K562 (cell line): Measurements from ENCODE around the gene KMT2E. TPM values are rescaled to one million over a fixed set of nuclear protein-coding genes. Genes with fewer than 3 reads are reported as not detected.

Experiments
- FOXJ3 ChIP-seq: sonication (generic); formaldehyde crosslinking; IDR thresholded peaks from 2 replicates; pipeline ENCODE4 v1.4.0; 2020; ENCODE audit warnings: mild to moderate bottlenecking, missing genetic modification reagents
- HCFC1 ChIP-seq: IDR thresholded peaks from 2 replicates; pipeline ENCODE4 v1.6.1; 2012; ENCODE audit warnings: low read depth, low read length, improper control_type of control experiment
- IRF2 ChIP-seq: sonication (generic); formaldehyde crosslinking; IDR thresholded peaks from 2 replicates; pipeline ENCODE4 v1.8.1; 2022; ENCODE audit warnings: mild to moderate bottlenecking, missing genetic modification reagents
- MLLT1 ChIP-seq, 2 experiments: fragments of 450-650 bp; IDR thresholded peaks; 2 replicates each; pipeline ENCODE4 v1.6.1; 2016
- NR4A1 ChIP-seq, 2 experiments: fragments of 250-450 bp in 1 of 2; fragments of 450-650 bp in 1 of 2; sonication (Bioruptor Pico) in 1 of 2; IDR thresholded peaks; 2 replicates each; pipeline versions ENCODE4 v1.4.0 to v1.6.1; 2016 to 2020; ENCODE audit warnings: mild to moderate bottlenecking in 2 of 2, missing compliant biosample characterization in 1 of 2, missing genetic modification characterization in 1 of 2, moderate library complexity in 1 of 2
- PRMT5 ChIP-seq: sonication (generic); formaldehyde crosslinking; IDR thresholded peaks from 2 replicates; pipeline ENCODE4 v1.5.0; 2020; ENCODE audit warnings: missing genetic modification reagents
- SAFB ChIP-seq: fragments of 200-400 bp; formaldehyde crosslinking; IDR thresholded peaks from 2 replicates; pipeline ENCODE4 v1.6.1; 2017; ENCODE audit warnings: low read depth, low read length, borderline replicate concordance
- TAF7 ChIP-seq: fragments of 450-650 bp; IDR thresholded peaks from 2 replicates; pipeline ENCODE4 v1.6.1; 2016; ENCODE audit warnings: missing genetic modification characterization, missing compliant biosample characterization
- TCF7L2 ChIP-seq: fragments of 150-350 bp; IDR thresholded peaks from 2 replicates; pipeline ENCODE4 v1.6.1; 2016; ENCODE audit warnings: low read depth, mild to moderate bottlenecking, low read length, moderate library complexity
- THAP12 ChIP-seq: fragments of 250-450 bp; sonication (Bioruptor Pico); IDR thresholded peaks from 2 replicates; pipeline ENCODE4 v1.9.0; 2021; ENCODE audit warnings: mild to moderate bottlenecking, inconsistent platforms
- TRIM25 ChIP-seq: fragments of 450-650 bp; IDR thresholded peaks from 2 replicates; pipeline ENCODE4 v1.7.0; 2016; ENCODE audit warnings: borderline replicate concordance
- polyA plus RNA-seq, 8 experiments: library from polyadenylated mRNA; depleted of rRNA in 4 of 8; stranded (reverse) in 5 of 8; unstranded in 3 of 8; fragments of >200 nt; fragmentation: Nextera tagmentation in 2 of 8; fragmentation: Illumina TruSeq in 1 of 8; extraction: Ambion mirVana in 2 of 8; extraction: Trizol in 1 of 8; gene quantifications; 2 replicates each; pipeline versions ENCODE4 v1.2.1 to v1.2.3, GENCODE V29; 2011 to 2014; ENCODE audit warnings: inconsistent platforms in 1 of 8, missing spikeins in 1 of 8
- total RNA-seq, 7 experiments: library from RNA; depleted of rRNA in 6 of 7; stranded (reverse); fragments of >200 nt in 6 of 7; fragmentation: Illumina TruSeq in 2 of 7; extraction: Trizol in 2 of 7; gene quantifications; 2 replicates each; pipeline versions ENCODE4 v1.2.1 to v1.2.3, GENCODE V29; 2011 to 2021; ENCODE audit warnings: low replicate concordance in 1 of 7
- TF ChIP-seq, protein P1 (sequence below): fragments of 250-450 bp; sonication (Bioruptor Pico); IDR thresholded peaks from 2 replicates; pipeline ENCODE4 v1.4.0; 2020; ENCODE audit warnings: mild to moderate bottlenecking, moderate library complexity
- TF ChIP-seq, protein P2 (sequence below): fragments of 250-450 bp; sonication (Bioruptor Pico); IDR thresholded peaks from 2 replicates; pipeline ENCODE4 v1.5.0; 2021
- TF ChIP-seq, protein P3 (sequence below), 3 experiments: fragments of 200-800 bp in 1 of 3; sonication (Bioruptor generic) in 1 of 3; sonication (generic) in 1 of 3; formaldehyde crosslinking in 1 of 3; IDR thresholded peaks; 2 replicates each; pipeline versions ENCODE4 v1.6.1 to v1.8.0; 2016 to 2022; ENCODE audit warnings: mild to moderate bottlenecking in 2 of 3, missing compliant biosample characterization in 2 of 3, missing genetic modification characterization in 2 of 3, missing genetic modification reagents in 1 of 3
- TF ChIP-seq, protein P4 (sequence below): IDR thresholded peaks from 2 replicates; pipeline ENCODE4 v1.6.1; 2011; ENCODE audit not compliant: insufficient read length; ENCODE audit errors: extremely low read depth

KMT2E gene
- total and polyA plus RNA-seq, 9 of the 15 experiments (the other 6 are each of a cell fraction or from before 2014, with no cell fraction given) = 8.9 to 55.3 (median 38.1) TPM

GRCh38 chr7:105013221-105013815 lies 687 bp upstream of the KMT2E start (continued):
- TF ChIP-seq MLLT1 (IDR thresholded peaks at IDR 0.05) (peak; percentile 94 to 95), THAP12 (CRISPR knock-in tag) (peak; percentile 85), IRF2 (CRISPR knock-in tag) (no peak), TRIM25 (peak; percentile 85), PRMT5 (CRISPR knock-in tag) (no peak), FOXJ3 (no peak), SAFB (no peak), HCFC1 (peak; percentile 65), TAF7 (tag) (peak; percentile 94), TCF7L2 (0 out of 2 replicates have a peak, but pooled peaks have one; percentile 8), NR4A1 (CRISPR knock-in tag; IDR thresholded peaks at IDR 0.05) (no peak), NR4A1 (tag; IDR thresholded peaks at IDR 0.05) (no peak; the same call in 1 of the 2 replicates)
- TF ChIP-seq, protein P1, sequence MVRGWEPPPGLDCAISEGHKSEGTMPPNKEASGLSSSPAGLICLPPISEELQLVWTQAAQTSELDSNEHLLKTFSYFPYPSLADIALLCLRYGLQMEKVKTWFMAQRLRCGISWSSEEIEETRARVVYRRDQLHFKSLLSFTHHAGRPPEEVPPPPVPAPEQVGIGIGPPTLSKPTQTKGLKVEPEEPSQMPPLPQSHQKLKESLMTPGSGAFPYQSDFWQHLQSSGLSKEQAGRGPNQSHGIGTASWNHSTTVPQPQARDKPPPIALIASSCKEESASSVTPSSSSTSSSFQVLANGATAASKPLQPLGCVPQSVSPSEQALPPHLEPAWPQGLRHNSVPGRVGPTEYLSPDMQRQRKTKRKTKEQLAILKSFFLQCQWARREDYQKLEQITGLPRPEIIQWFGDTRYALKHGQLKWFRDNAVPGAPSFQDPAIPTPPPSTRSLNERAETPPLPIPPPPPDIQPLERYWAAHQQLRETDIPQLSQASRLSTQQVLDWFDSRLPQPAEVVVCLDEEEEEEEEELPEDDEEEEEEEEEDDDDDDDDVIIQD (CRISPR knock-in tag) = 0 out of 2 replicates have a peak, but pooled peaks have one; percentile 25
- TF ChIP-seq, protein P2, sequence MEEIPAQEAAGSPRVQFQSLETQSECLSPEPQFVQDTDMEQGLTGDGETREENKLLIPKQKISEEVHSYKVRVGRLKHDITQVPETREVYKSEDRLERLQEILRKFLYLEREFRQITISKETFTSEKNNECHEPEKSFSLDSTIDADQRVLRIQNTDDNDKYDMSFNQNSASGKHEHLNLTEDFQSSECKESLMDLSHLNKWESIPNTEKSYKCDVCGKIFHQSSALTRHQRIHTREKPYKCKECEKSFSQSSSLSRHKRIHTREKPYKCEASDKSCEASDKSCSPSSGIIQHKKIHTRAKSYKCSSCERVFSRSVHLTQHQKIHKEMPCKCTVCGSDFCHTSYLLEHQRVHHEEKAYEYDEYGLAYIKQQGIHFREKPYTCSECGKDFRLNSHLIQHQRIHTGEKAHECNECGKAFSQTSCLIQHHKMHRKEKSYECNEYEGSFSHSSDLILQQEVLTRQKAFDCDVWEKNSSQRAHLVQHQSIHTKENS = peak; percentile 16; the same call in 1 of the 2 replicates
- TF ChIP-seq, protein P3, sequence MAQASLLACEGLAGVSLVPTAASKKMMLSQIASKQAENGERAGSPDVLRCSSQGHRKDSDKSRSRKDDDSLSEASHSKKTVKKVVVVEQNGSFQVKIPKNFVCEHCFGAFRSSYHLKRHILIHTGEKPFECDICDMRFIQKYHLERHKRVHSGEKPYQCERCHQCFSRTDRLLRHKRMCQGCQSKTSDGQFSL (CRISPR knock-in tag; IDR thresholded peaks at IDR 0.05) = peak; percentile 67
- TF ChIP-seq, protein P3 (tag; IDR thresholded peaks at IDR 0.05) = peak in 1 of 2 experiments; percentile 79; a peak in 2 of 4 replicates
- TF ChIP-seq, protein P4, sequence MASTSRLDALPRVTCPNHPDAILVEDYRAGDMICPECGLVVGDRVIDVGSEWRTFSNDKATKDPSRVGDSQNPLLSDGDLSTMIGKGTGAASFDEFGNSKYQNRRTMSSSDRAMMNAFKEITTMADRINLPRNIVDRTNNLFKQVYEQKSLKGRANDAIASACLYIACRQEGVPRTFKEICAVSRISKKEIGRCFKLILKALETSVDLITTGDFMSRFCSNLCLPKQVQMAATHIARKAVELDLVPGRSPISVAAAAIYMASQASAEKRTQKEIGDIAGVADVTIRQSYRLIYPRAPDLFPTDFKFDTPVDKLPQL = no peak
